HL-60 (cell line): ENCODE results near the gene TMC6.

Source experiments
- GABPA ChIP-seq: IDR thresholded peaks from 2 replicates; pipeline ENCODE4 v1.6.1; 2012; ENCODE audit warnings: low read depth
- REST ChIP-seq: IDR thresholded peaks from 2 replicates; pipeline ENCODE4 v1.6.1; 2012; ENCODE audit warnings: low read depth; ENCODE audit not compliant: insufficient replicate concordance
- TF ChIP-seq, protein P1 (sequence below): IDR thresholded peaks from one replicate; pipeline ENCODE4 v1.5.1; 2011; ENCODE audit warnings: low read length, control low read depth, inconsistent platforms; ENCODE audit not compliant: insufficient read depth

- TF ChIP-seq REST (no peak), GABPA (no peak)
- TF ChIP-seq, protein P1, sequence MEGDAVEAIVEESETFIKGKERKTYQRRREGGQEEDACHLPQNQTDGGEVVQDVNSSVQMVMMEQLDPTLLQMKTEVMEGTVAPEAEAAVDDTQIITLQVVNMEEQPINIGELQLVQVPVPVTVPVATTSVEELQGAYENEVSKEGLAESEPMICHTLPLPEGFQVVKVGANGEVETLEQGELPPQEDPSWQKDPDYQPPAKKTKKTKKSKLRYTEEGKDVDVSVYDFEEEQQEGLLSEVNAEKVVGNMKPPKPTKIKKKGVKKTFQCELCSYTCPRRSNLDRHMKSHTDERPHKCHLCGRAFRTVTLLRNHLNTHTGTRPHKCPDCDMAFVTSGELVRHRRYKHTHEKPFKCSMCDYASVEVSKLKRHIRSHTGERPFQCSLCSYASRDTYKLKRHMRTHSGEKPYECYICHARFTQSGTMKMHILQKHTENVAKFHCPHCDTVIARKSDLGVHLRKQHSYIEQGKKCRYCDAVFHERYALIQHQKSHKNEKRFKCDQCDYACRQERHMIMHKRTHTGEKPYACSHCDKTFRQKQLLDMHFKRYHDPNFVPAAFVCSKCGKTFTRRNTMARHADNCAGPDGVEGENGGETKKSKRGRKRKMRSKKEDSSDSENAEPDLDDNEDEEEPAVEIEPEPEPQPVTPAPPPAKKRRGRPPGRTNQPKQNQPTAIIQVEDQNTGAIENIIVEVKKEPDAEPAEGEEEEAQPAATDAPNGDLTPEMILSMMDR, result no peak
Measured at GRCh38 chr17:78147315-78147998, 18.9 kb upstream of the TMC6 start.
